ENCODE results near the gene SORCS2.

The SORCS2 gene

DNA sequence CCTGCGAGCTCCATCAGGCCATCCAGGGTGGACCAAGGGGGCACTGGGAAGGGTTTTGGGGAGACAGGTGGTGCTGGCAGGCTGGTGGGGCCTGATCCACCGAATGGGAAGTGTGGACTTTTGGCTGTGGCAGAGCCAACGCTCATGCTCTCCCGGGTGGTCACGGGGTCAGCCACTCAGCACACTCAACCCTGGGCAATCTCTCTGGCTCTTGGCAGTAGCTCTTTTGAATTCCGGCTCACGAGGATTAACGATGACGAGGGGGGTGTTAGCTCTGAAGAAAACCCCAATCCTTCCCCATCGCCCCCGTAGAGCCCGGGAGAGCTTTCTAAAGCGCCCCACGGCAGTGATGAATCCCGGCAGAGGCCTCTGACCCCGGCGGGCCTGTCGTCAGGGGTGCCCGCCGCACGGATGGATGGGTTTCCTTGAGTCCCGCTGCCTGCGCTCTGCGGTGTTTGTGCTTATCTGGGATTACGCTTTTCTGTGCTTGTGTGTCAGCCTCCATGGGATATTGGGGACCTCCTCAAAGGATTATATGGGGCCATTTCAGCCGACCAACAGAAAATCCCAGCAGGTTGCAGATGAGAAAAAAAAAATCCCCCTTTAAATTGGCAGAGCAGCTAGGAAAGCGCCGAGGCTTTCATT, 399.2 kb downstream of the SORCS2 start:
- Histone ChIP-seq H3K27me3 (ENCODE audit: control insufficient read depth in 1 of 2, insufficient read depth in 1 of 2, low read length in 2 of 2) (peaks cover 12 to 15% of the 10 kb centered on the region in 2 experiments), H3K27ac (ENCODE audit: low read length, poor library complexity, severe bottlenecking) (no peak overlapping the region), H3K23ac (ENCODE audit: low read length in 2 of 2) (no peak overlapping the region), H3K4me2 (ENCODE audit: low read length, poor library complexity, severe bottlenecking) (no peak overlapping the region), H3K14ac (ENCODE audit: low read length in 2 of 2) (no peak overlapping the region), H4K8ac (ENCODE audit: low read length) (no peak overlapping the region), H2BK12ac (ENCODE audit: low read length in 2 of 2) (no peak overlapping the region), H3K36me3 (ENCODE audit: control insufficient read depth in 1 of 2, insufficient read depth in 2 of 2, low read depth in 1 of 2, low read length in 2 of 2) (no peaks in the 10 kb centered on the region), H3K79me1 (replicated peaks; ENCODE audit: low read length, poor library complexity, severe bottlenecking) (no peaks in the 10 kb centered on the region), H3K9me3 (ENCODE audit: control insufficient read depth, low read length) (peaks cover 18% of the 10 kb centered on the region), H3K18ac (ENCODE audit: low read depth in 1 of 2, low read length in 2 of 2) (no peak overlapping the region), H2BK5ac (ENCODE audit: low read depth, low read length, poor library complexity, severe bottlenecking) (no peak overlapping the region), H3K4ac (ENCODE audit: low read depth in 1 of 2, low read length in 2 of 2) (no peak overlapping the region), H2BK120ac (ENCODE audit: low read depth, low read length) (no peak overlapping the region), H2AFZ (ENCODE audit: low read depth, low read length) (no peak overlapping the region), H4K91ac (ENCODE audit: low read length) (no peak overlapping the region), H3K9ac (ENCODE audit: low read length) (no peak overlapping the region), H2AK5ac (ENCODE audit: low read length, severe bottlenecking) (no peak overlapping the region), H2BK15ac (ENCODE audit: low read depth, poor library complexity, severe bottlenecking) (no peak overlapping the region), H3K4me3 (ENCODE audit: insufficient read depth in 1 of 2, low read depth in 1 of 2, low read length in 2 of 2) (no peak overlapping the region), H3K4me1 (ENCODE audit: control insufficient read depth, insufficient read depth, low read depth, low read length) (no peaks in the 10 kb centered on the region)
- DNase-seq: no peak
- 87% methylated on average over 28 of the region's 28 CpGs for WGBS

DNA sequence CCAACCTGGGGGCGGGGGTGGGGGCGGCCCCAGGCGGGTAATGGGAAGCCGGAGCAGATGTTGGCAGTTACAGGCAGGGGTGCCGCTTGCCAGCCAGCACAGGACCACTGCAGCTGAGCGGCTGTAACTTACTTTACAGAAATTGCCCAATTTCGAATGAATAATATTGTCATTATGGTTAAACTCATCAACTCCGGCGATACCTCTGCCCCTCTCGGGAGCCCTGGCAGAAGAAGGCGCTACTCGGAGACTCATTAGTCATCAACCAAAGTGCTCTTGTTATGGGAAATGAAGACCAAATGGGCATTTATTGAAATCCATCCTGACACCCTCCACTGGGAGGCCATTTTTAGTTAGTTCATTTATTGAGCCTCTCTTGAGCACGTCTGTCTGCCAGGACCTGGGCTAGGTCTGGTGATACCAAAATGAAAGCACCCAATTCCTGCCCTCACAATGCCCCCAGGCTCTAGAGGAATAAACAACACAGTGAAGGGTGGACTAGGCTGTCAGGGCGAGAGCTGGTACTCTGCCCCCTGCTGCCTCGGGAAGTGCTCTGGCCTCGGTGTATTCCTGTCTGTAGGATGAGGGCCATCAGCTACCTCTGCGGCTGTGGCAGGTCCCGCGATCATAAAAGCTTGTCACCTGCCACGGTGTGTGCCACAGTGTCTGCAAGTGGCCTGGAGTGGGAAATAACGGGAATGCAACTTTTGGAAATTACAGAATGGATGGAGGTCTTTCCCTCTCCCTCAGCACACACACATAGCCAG, 401.5 kb downstream of the SORCS2 start:
- Histone ChIP-seq H2AFZ (ENCODE audit: low read depth, low read length) (no peak overlapping the region), H3K36me3 (ENCODE audit: control insufficient read depth in 1 of 2, insufficient read depth in 2 of 2, low read depth in 1 of 2, low read length in 2 of 2) (no peaks in the 10 kb centered on the region), H3K9me3 (ENCODE audit: control insufficient read depth, low read length) (peaks cover 5% of the 10 kb centered on the region), H2BK120ac (ENCODE audit: low read depth, low read length) (no peak overlapping the region), H3K23ac (ENCODE audit: low read length in 2 of 2) (no peak overlapping the region), H3K79me1 (replicated peaks; ENCODE audit: low read length, poor library complexity, severe bottlenecking) (no peaks in the 10 kb centered on the region), H4K91ac (ENCODE audit: low read length) (no peak overlapping the region), H2AK5ac (ENCODE audit: low read length, severe bottlenecking) (no peak overlapping the region), H3K9ac (ENCODE audit: low read length) (no peak overlapping the region), H2BK12ac (ENCODE audit: low read length in 2 of 2) (no peak overlapping the region), H3K4me2 (ENCODE audit: low read length, poor library complexity, severe bottlenecking) (no peak overlapping the region), H3K14ac (ENCODE audit: low read length in 2 of 2) (no peak overlapping the region), H4K8ac (ENCODE audit: low read length) (no peak overlapping the region), H3K4me3 (ENCODE audit: insufficient read depth in 1 of 2, low read depth in 1 of 2, low read length in 2 of 2) (no peak overlapping the region), H3K27me3 (ENCODE audit: control insufficient read depth in 1 of 2, insufficient read depth in 1 of 2, low read length in 2 of 2) (peaks cover 17% of the 10 kb centered on the region in 2 experiments), H2BK15ac (ENCODE audit: low read depth, poor library complexity, severe bottlenecking) (no peak overlapping the region), H3K18ac (ENCODE audit: low read depth in 1 of 2, low read length in 2 of 2) (no peak overlapping the region), H3K27ac (ENCODE audit: low read length, poor library complexity, severe bottlenecking) (no peak overlapping the region), H3K4me1 (ENCODE audit: control insufficient read depth, insufficient read depth, low read depth, low read length) (no peaks in the 10 kb centered on the region), H3K4ac (ENCODE audit: low read depth in 1 of 2, low read length in 2 of 2) (no peak overlapping the region), H2BK5ac (ENCODE audit: low read depth, low read length, poor library complexity, severe bottlenecking) (no peak overlapping the region)
- 85% methylated on average over 18 of the region's 21 CpGs for WGBS
- DNase-seq: no peak

DNA sequence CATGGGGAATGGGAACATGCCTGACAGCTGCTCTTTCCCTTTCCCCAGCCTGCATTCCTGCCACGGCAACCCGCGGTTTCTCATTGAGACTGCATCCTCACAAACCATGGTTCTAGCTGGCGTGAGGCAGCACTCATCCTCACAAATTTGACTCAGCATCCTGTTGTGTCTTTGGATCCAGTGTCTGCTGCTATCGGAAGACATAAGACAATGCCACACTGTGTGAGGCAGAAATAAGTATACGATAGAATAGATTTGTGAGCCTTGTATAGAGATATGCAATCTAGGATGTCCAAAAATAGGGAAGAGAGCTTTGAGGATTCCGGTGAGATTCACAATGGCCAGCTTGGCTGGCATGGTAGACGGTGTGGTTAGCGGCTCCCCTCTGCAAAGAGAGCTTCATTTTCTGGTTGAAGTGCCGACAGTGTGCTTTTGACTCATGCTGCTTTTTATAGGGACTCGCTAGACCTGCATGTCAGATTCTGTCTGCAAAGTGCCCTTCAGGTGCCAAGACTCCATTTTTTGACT, 403.7 kb downstream of the SORCS2 start:
- Histone ChIP-seq H4K91ac (ENCODE audit: low read length) (no peak overlapping the region), H3K18ac (ENCODE audit: low read depth in 1 of 2, low read length in 2 of 2) (no peak overlapping the region), H2AK5ac (ENCODE audit: low read length, severe bottlenecking) (no peak overlapping the region), H3K9ac (ENCODE audit: low read length) (no peak overlapping the region), H3K23ac (ENCODE audit: low read length in 2 of 2) (no peak overlapping the region), H3K27ac (ENCODE audit: low read length, poor library complexity, severe bottlenecking) (no peak overlapping the region), H2BK12ac (ENCODE audit: low read length in 2 of 2) (no peak overlapping the region), H4K8ac (ENCODE audit: low read length) (no peak overlapping the region), H2AFZ (ENCODE audit: low read depth, low read length) (no peak overlapping the region), H3K4ac (ENCODE audit: low read depth in 1 of 2, low read length in 2 of 2) (no peak overlapping the region), H2BK120ac (ENCODE audit: low read depth, low read length) (no peak overlapping the region), H2BK5ac (ENCODE audit: low read depth, low read length, poor library complexity, severe bottlenecking) (no peak overlapping the region), H3K27me3 (ENCODE audit: control insufficient read depth in 1 of 2, insufficient read depth in 1 of 2, low read length in 2 of 2) (peaks cover 17% of the 10 kb centered on the region in 2 experiments), H3K79me1 (replicated peaks; ENCODE audit: low read length, poor library complexity, severe bottlenecking) (no peaks in the 10 kb centered on the region), H3K14ac (ENCODE audit: low read length in 2 of 2) (no peak overlapping the region), H3K9me3 (ENCODE audit: control insufficient read depth, low read length) (peaks cover 3% of the 10 kb centered on the region), H3K4me3 (ENCODE audit: insufficient read depth in 1 of 2, low read depth in 1 of 2, low read length in 2 of 2) (no peak overlapping the region), H2BK15ac (ENCODE audit: low read depth, poor library complexity, severe bottlenecking) (no peak overlapping the region), H3K4me1 (ENCODE audit: control insufficient read depth, insufficient read depth, low read depth, low read length) (no peaks in the 10 kb centered on the region), H3K36me3 (ENCODE audit: control insufficient read depth in 1 of 2, insufficient read depth in 2 of 2, low read depth in 1 of 2, low read length in 2 of 2) (peaks cover 0 to 3% of the 10 kb centered on the region in 2 experiments), H3K4me2 (ENCODE audit: low read length, poor library complexity, severe bottlenecking) (no peak overlapping the region)
- WGBS: 76% methylated on average over 11 of the region's 11 CpGs
- no peak for DNase-seq

DNA sequence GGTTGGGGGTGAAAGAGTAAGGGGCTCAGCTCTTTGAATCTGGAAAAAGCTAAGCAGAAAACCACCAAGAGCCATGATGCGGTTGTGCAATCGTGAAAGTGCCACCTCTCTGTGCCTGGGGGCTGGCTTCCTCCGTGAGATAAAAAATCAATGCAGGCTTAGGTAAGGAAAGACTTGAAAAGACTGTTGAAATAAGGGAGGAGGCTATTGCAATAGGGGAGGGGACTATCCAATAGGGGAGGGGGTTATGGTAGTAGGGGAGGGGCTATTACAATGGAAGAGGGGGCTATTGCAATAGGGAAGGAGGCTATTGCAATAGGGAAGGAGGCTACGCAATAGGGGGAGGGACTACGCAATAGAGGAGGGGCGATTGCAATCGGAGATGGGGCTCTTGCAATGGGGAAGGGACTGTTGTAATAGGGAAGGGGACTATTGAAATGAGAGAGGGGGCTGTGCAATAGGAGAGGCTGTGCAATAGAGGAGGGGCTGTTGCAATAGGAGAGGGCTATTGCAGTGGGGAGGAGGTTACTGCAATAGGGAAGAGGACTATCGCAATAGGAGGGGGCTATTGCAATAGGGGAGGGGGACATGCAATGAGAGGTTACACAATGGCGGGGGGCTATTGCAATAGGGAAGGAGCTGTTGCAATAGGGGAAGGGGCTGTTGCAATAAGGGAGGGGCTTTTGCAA, 404.7 kb downstream of the SORCS2 start:
- H4K8ac ChIP-seq (ENCODE audit: low read length): no peak overlapping the region
- H3K4me3 ChIP-seq (ENCODE audit: insufficient read depth in 1 of 2, low read depth in 1 of 2, low read length in 2 of 2): no peak overlapping the region
- peaks cover 3% of the 10 kb centered on the region for H3K9me3 ChIP-seq (ENCODE audit: control insufficient read depth, low read length)
- H3K27ac ChIP-seq (ENCODE audit: low read length, poor library complexity, severe bottlenecking): no peak overlapping the region
- H3K4ac ChIP-seq (ENCODE audit: low read depth in 1 of 2, low read length in 2 of 2): no peak overlapping the region
- no peak overlapping the region for H2BK5ac ChIP-seq (ENCODE audit: low read depth, low read length, poor library complexity, severe bottlenecking)
- H3K4me1 ChIP-seq (ENCODE audit: control insufficient read depth, insufficient read depth, low read depth, low read length): no peaks in the 10 kb centered on the region
- H2AFZ ChIP-seq (ENCODE audit: low read depth, low read length): no peak overlapping the region
- peaks cover 17% of the 10 kb centered on the region in 2 experiments for H3K27me3 ChIP-seq (ENCODE audit: control insufficient read depth in 1 of 2, insufficient read depth in 1 of 2, low read length in 2 of 2)
- H3K9ac ChIP-seq (ENCODE audit: low read length): no peak overlapping the region
- WGBS: 81% methylated on average over 9 of the region's 9 CpGs
- H3K18ac ChIP-seq (ENCODE audit: low read depth in 1 of 2, low read length in 2 of 2): no peak overlapping the region
- H3K23ac ChIP-seq (ENCODE audit: low read length in 2 of 2): no peak overlapping the region
- no peak overlapping the region for H4K91ac ChIP-seq (ENCODE audit: low read length)
- no peak for DNase-seq
- no peak overlapping the region for H2AK5ac ChIP-seq (ENCODE audit: low read length, severe bottlenecking)
- H2BK120ac ChIP-seq (ENCODE audit: low read depth, low read length): no peak overlapping the region
- H2BK12ac ChIP-seq (ENCODE audit: low read length in 2 of 2): no peak overlapping the region
- peaks cover 0 to 3% of the 10 kb centered on the region in 2 experiments for H3K36me3 ChIP-seq (ENCODE audit: control insufficient read depth in 1 of 2, insufficient read depth in 2 of 2, low read depth in 1 of 2, low read length in 2 of 2)
- H3K4me2 ChIP-seq (ENCODE audit: low read length, poor library complexity, severe bottlenecking): no peak overlapping the region
- no peak overlapping the region for H3K14ac ChIP-seq (ENCODE audit: low read length in 2 of 2)
- no peak overlapping the region for H2BK15ac ChIP-seq (ENCODE audit: low read depth, poor library complexity, severe bottlenecking)
- no peaks in the 10 kb centered on the region for H3K79me1 ChIP-seq (replicated peaks; ENCODE audit: low read length, poor library complexity, severe bottlenecking)

Data from mesenchymal stem cell (in vitro differentiated cells and primary cell).